ENCODE measurements around the gene TMEM198.

The TMEM198 gene

GRCh38 chr2:219543596-219544358 is at the start of gene TMEM198, which contains the start of gene CHPF:
TMEM198 (plus strand) TSS chr2:219544028; CDS start chr2:219544728, 700 bp downstream.
CHPF (minus strand) TSS chr2:219543809; CDS start chr2:219543538, 271 bp downstream.
- in situ Hi-C loops (cut with HindIII; ENCODE audit: low sequenced_read_pairs) = loop anchor here (5.0 kb wide), 3 partner anchors 41 to 104 kb away; no protein-coding TSS in a partner anchor

GRCh38 chr2:219494952-219495530 is 48.8 kb upstream of the TMEM198 start:
- in situ Hi-C loops (cut with HindIII; ENCODE audit: low sequenced_read_pairs) = no loop called here

- in situ Hi-C loops (cut with HindIII; ENCODE audit: low sequenced_read_pairs) = no loop called here
Measured at GRCh38 chr2:219495531-219496122, 48.2 kb upstream of the TMEM198 start.

GRCh38 chr2:219496247-219496824 is 47.5 kb upstream of the TMEM198 start:
- in situ Hi-C loops (cut with HindIII; ENCODE audit: low sequenced_read_pairs) = no loop called here

GRCh38 chr2:219496825-219497494 is 46.9 kb upstream of the TMEM198 start:
- in situ Hi-C loops (cut with HindIII; ENCODE audit: low sequenced_read_pairs) = no loop called here

- in situ Hi-C loops (cut with HindIII; ENCODE audit: low sequenced_read_pairs) = no loop called here
Measured at GRCh38 chr2:219497495-219498279, 46.1 kb upstream of the TMEM198 start.

GRCh38 chr2:219498280-219499057 is 45.4 kb upstream of the TMEM198 start, which contains the start of gene GMPPA:
GMPPA (plus strand) TSS chr2:219498891; CDS start chr2:219499976, 1,085 bp downstream.
- in situ Hi-C loops (cut with HindIII; ENCODE audit: low sequenced_read_pairs) = no loop called here

GRCh38 chr2:219499058-219499307 is 44.8 kb upstream of the TMEM198 start:
- in situ Hi-C loops (cut with HindIII; ENCODE audit: low sequenced_read_pairs) = no loop called here

- in situ Hi-C loops (cut with HindIII; ENCODE audit: low sequenced_read_pairs) = no loop called here
Measured at GRCh38 chr2:219499555-219499954, 44.3 kb upstream of the TMEM198 start.

- in situ Hi-C loops (cut with HindIII; ENCODE audit: low sequenced_read_pairs) = loop anchor here (5.0 kb wide), 1 partner anchor 42 kb away; the partner anchor contains the start of genes CHPF and TMEM198
Measured at GRCh38 chr2:219500135-219500534, 43.7 kb upstream of the TMEM198 start.

- in situ Hi-C loops (cut with HindIII; ENCODE audit: low sequenced_read_pairs) = loop anchor here (5.0 kb wide), 1 partner anchor 40 kb away; the partner anchor contains the start of genes CHPF and TMEM198
Measured at GRCh38 chr2:219501849-219502248, 42.0 kb upstream of the TMEM198 start.

GRCh38 chr2:219502618-219503017 is 41.2 kb upstream of the TMEM198 start:
- in situ Hi-C loops (cut with HindIII; ENCODE audit: low sequenced_read_pairs) = loop anchor here (5.0 kb wide), 1 partner anchor 40 kb away; the partner anchor contains the start of genes CHPF and TMEM198

- in situ Hi-C loops (cut with HindIII; ENCODE audit: low sequenced_read_pairs) = loop anchor here (5.0 kb wide), 1 partner anchor 33 kb away; no protein-coding TSS in a partner anchor
Measured at GRCh38 chr2:219505585-219505984, 38.2 kb upstream of the TMEM198 start.

GRCh38 chr2:219506153-219506801 is 37.6 kb upstream of the TMEM198 start:
- in situ Hi-C loops (cut with HindIII; ENCODE audit: low sequenced_read_pairs) = loop anchor here (5.0 kb wide), 1 partner anchor 34 kb away; no protein-coding TSS in a partner anchor

GRCh38 chr2:219506802-219507526 is 36.9 kb upstream of the TMEM198 start:
- in situ Hi-C loops (cut with HindIII; ENCODE audit: low sequenced_read_pairs) = loop anchor here (5.0 kb wide), 1 partner anchor 35 kb away; no protein-coding TSS in a partner anchor

- in situ Hi-C loops (cut with HindIII; ENCODE audit: low sequenced_read_pairs) = loop anchor here (5.0 kb wide), 1 partner anchor 36 kb away; no protein-coding TSS in a partner anchor
Measured at GRCh38 chr2:219507581-219508443, 36.0 kb upstream of the TMEM198 start.

GRCh38 chr2:219508444-219508734 is 35.4 kb upstream of the TMEM198 start:
- in situ Hi-C loops (cut with HindIII; ENCODE audit: low sequenced_read_pairs) = loop anchor here (5.0 kb wide), 1 partner anchor 36 kb away; no protein-coding TSS in a partner anchor
